HL-60 (cell line): Measurements from ENCODE around the gene LAMA2.

Experiments
- DNase-seq, 2 experiments: peaks; one replicate each; pipeline ENCODE4 v3.0.0-alpha.2; 2010 to 2020; ENCODE audit warnings: low read depth in 1 of 2, low spot score in 1 of 2
- H3K27ac ChIP-seq: fragments of 250-450 bp; sonication (Bioruptor Pico); replicated peaks from 2 replicates; pipeline ENCODE4 v1.5.1; 2020; ENCODE audit warnings: mild to moderate bottlenecking, moderate library complexity
- H3K27me3 ChIP-seq: fragments of 250-450 bp; sonication (Bioruptor Pico); 2 replicates; pipeline ENCODE4 v1.5.1; 2021; ENCODE audit warnings: mild to moderate bottlenecking, moderate library complexity; ENCODE audit not compliant: insufficient read depth, poor library complexity, severe bottlenecking
- H3K4me3 ChIP-seq: replicated peaks from 2 replicates; pipeline ENCODE4 v1.5.1; 2011; ENCODE audit warnings: mild to moderate bottlenecking, control low read depth, low read length; ENCODE audit not compliant: insufficient read depth
- CTCF ChIP-seq: IDR thresholded peaks from one replicate; pipeline ENCODE4 v1.5.1; 2011; ENCODE audit warnings: low read length, control low read depth, inconsistent platforms; ENCODE audit not compliant: insufficient read depth
- GABPA ChIP-seq: IDR thresholded peaks from 2 replicates; pipeline ENCODE4 v1.6.1; 2012; ENCODE audit warnings: low read depth
- POLR2AphosphoS5 ChIP-seq: IDR thresholded peaks from 2 replicates; pipeline ENCODE4 v1.6.1; 2012; ENCODE audit warnings: low read depth
- REST ChIP-seq: IDR thresholded peaks from 2 replicates; pipeline ENCODE4 v1.6.1; 2012; ENCODE audit warnings: low read depth; ENCODE audit not compliant: insufficient replicate concordance
- SPI1 ChIP-seq: IDR thresholded peaks from 2 replicates; pipeline ENCODE4 v1.6.1; 2012; ENCODE audit warnings: low read depth, mild to moderate bottlenecking, borderline replicate concordance

Gene LAMA2

GRCh38 chr6:129120856-129121638 is 238.1 kb downstream of the LAMA2 start:
- DNase-seq = no peak

GRCh38 chr6:129124347-129124746 is 241.4 kb downstream of the LAMA2 start:
- no peak overlapping the region for H3K4me3 ChIP-seq
- TF ChIP-seq SPI1 = no peak
- no peak for TF ChIP-seq POLR2AphosphoS5
- no peak for TF ChIP-seq GABPA
- no peak for TF ChIP-seq REST
- TF ChIP-seq CTCF = no peak
- no peak overlapping the region for H3K27ac ChIP-seq
- no peaks in the 10 kb centered on the region for H3K27me3 ChIP-seq
- DNase-seq = no peak

More at GRCh38 chr6:129120856-129121638, 238.1 kb downstream of the LAMA2 start:
- H3K27me3 ChIP-seq = no peaks in the 10 kb centered on the region
- TF ChIP-seq POLR2AphosphoS5 (no peak), GABPA (no peak), CTCF (no peak), SPI1 (no peak), REST (no peak)
- H3K4me3 ChIP-seq = no peak overlapping the region
- no peak overlapping the region for H3K27ac ChIP-seq

GRCh38 chr6:129130106-129130505 is 247.2 kb downstream of the LAMA2 start:
- Histone ChIP-seq H3K27me3 (no peaks in the 10 kb centered on the region), H3K27ac (no peak overlapping the region), H3K4me3 (no peak overlapping the region)
- DNase-seq = no peak
- no peak for TF ChIP-seq SPI1
- no peak for TF ChIP-seq POLR2AphosphoS5
- TF ChIP-seq CTCF = no peak
- TF ChIP-seq GABPA = no peak
- TF ChIP-seq REST = no peak
